HG02852 (cell line): ENCODE measurements around the gene BAX.

Source experiments
- ATAC-seq: cut with Tn5 transposase; IDR thresholded peaks from one replicate; pipeline ENCODE4 v1.9.1; 2021; ENCODE audit warnings: mild to moderate bottlenecking, moderate library complexity; ENCODE audit not compliant: unreplicated experiment

Gene BAX

DNA sequence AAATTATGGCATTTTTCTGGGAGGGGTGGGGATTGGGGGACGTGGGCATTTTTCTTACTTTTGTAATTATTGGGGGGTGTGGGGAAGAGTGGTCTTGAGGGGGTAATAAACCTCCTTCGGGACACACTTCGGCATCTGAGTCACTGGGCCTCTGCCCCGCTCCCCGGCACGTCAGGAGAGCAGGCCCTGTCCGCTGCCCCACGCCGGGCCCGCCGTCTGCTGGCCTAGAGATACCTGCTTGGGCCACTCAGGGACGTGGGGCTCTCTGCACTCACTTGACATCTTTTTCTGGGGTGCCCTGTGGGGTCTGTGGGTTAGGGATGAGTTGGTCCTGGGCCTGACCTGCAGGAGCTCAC, 7.0 kb downstream of the BAX start:
- ATAC-seq, result no peak

DNA sequence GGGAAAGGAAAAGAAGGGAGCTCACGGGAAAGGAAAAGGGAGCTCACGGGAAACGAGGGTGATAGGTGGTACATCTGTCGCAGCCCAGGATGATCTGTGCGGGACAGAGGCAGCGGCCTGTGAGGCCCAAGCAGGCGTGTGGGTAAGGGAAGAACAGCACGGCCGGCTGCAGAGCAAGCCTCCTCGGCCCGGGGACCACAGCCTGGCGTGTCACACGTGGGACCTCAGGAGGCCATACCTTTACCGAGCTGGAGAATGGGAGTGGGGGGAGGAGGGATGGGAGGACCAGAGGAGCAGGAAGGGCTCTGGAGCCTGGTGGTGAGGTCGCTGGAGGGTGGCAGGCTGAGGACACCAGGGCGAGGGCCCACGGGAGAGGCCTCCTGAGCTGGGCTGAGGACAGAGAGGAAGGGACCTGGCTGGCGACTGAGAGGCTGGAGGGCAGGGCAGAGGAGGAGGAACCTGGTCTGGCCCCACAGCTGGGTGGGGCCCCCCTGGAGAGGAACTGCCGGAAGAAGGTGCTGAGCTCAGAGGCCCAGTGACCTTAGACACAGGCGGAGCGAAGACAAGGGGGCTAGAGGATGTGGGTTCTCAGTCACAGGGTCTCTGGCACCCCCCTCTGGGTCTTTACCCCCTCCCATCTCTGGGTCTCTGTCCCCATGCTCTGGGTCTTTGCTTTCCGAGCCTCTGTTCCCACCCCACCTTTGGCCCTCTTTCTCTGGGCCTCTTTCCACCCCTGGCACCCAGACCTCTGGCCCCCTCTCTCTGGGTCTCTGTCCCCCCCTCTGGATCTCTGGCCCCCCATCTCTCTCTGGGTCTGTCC, 7.6 kb downstream of the BAX start:
- ATAC-seq, result peak; percentile 35

DNA sequence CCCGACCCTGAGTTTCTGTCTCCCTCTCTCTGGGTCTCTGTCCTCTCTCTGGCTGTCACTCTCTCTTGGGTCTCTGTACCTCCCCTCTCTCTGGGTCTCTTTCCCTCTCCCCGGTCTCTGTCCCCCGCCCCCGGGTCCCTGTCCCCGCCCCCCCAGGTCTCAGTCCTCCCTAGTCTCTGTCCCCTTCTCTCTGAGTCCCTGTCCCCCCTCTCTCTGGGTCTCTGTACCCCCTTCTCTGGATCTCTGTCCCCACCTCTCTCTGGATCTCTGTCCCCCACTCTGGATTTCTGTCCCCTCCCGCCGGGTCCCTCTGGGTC, 8.1 kb downstream of the BAX start:
- no peak for ATAC-seq

DNA sequence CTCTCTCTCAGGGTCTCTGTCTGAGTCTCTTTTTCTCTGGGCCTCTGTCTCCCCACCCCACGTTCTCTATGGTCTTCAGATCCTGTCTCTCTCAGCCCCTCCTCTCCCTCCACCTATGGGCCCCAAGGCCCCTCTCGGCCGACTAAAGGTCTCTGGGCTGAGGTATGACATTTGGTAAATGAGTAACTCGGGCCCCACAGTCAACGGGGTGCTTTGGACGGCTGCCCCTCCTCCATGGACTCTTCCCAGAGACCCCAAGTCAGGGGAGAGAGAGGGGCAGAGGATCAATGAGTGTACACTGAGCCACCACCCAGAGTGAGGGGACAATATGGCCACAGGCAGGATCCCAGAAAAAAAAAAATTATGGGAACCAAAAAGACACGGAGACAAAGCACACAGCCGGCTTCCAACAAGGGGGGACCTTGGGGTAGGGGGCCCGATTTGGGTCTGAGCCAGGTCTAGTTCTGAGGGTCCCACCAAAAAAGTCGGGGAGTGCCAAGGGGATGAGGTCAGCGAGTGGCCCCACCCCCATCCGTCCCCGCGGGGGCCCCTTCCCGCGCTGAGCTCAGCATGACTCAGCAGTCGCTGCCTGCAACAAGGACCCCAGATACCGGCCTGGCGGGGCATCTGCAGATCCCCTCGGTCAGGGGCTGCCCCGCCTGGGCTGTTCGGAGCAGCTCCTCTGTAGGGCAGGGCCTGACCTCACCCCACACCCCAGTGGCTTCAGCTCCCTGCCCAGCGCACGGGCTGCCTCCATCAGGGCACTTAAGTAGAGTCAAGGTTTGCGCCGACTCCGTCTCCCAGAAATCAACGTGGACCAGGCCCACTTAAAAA, 8.9 kb downstream of the BAX start:
- ATAC-seq, result no peak

DNA sequence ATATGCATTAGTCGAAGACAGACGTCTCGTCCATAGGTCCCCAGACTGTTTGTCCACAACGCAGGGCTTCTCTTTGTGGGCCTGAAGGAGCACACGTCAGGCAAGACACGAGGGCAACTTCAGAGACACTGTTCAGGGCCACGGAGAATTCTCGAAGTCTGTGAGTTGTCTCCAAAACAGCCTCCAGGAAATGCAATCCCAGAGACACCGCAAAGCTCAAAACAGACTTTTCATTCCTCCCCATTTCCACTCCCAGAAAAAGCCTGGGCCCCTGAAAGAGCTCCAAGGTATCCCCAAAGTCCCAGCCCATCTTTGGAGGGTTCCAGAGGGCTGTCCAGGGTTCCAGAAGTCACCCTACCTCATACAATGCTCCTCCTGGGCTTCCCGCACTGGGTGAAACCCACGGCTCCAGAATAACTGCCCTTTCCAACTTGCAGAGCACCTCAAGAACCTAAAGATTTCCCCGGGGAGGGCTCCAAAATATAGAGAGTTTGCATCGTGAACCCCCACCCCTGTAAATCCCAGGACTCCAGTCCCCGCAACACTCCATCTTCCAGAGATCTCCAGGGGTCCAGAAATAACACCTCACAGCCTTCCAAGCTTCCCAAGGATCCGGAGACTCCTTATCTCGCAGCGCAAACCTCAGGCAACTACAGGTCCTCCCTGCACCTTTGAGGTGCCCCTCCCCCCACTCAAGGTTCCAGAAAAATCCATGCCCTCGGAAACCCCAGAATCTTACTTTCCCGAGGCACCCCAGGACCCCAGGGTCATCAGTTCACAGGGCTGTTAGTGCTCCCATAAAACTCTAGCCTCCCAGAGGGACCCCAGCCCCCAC, 9.7 kb downstream of the BAX start:
- no peak for ATAC-seq

DNA sequence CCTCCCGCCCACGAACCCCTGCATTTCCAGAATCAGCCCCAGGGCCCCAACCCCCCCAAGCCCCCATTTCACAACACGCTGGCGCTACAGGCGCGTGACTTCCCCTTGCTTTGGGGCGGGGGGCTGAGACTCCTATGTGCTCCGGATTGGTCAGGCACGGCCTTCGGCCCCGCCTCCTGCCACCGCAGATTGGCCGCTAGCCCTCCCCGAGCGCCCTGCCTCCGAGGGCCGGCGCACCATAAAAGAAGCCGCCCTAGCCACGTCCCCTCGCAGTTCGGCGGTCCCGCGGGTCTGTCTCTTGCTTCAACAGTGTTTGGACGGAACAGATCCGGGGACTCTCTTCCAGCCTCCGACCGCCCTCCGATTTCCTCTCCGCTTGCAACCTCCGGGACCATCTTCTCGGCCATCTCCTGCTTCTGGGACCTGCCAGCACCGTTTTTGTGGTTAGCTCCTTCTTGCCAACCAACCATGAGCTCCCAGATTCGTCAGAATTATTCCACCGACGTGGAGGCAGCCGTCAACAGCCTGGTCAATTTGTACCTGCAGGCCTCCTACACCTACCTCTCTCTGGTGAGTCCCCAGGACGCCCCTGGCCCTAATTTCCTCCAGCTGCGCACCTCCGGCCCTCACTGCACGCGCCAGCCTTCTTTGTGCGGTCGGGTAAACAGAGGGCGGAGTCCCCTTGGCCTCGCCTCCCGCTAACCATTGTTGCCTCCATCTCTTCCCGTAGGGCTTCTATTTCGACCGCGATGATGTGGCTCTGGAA, 10.5 kb downstream of the BAX start, which contains the start of gene FTL:
Gene FTL, plus strand, starts transcription at position 270 of the 766 bp plus-strand sequence. Its CDS starts 199 bp downstream, at position 469.
- peak; percentile 54 for ATAC-seq

DNA sequence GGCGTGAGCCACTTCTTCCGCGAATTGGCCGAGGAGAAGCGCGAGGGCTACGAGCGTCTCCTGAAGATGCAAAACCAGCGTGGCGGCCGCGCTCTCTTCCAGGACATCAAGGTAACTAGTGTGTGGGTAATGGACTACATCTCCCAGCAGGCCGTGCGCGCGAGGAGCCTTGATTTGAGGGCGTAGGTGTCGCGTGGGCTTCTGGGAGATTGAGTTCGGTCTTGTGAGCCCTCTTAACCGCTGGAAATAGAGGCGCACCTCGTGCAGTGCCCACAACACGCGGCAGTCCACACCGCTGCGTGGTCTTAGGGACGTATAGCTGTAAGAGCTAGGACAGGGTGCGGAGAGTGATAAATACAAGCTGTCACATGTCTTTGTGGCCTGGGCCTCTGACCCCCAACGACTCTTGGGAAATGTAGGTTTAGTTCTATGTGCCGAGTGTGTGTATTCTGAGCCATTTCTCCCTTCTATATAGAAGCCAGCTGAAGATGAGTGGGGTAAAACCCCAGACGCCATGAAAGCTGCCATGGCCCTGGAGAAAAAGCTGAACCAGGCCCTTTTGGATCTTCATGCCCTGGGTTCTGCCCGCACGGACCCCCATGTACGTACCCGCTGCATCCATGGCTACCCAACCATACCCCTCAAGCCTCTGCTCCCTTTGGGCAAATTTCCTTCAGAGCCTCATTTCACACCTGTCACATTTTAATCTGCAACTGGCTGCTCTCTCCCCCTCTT, 11.3 kb downstream of the BAX start:
- ATAC-seq, result peak; percentile 27

DNA sequence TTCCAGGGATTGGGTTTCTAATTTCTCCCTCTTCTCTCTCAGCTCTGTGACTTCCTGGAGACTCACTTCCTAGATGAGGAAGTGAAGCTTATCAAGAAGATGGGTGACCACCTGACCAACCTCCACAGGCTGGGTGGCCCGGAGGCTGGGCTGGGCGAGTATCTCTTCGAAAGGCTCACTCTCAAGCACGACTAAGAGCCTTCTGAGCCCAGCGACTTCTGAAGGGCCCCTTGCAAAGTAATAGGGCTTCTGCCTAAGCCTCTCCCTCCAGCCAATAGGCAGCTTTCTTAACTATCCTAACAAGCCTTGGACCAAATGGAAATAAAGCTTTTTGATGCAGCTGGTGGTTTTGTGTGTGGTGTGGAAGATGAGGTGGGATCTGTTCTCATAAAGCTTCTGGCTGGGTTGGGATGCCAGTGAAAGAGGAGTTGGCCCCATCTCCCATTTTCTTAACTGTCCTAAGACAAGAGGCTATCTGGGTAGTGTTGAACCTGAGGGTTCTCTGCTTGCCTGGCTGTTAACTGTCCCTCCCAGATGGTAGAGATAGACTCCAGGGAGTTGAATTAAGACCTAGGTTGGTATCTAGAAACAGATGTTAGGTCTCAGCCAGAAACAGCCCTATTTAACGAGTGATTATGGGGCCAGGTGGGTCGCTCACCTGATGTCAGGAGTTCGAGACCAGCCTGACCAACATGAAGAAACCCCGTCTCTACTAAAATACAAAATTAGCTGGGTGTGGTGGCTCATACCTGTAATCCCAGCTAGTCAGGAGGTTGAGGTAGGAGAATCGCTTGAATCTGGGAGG, 12.1 kb downstream of the BAX start:
- no peak for ATAC-seq

DNA sequence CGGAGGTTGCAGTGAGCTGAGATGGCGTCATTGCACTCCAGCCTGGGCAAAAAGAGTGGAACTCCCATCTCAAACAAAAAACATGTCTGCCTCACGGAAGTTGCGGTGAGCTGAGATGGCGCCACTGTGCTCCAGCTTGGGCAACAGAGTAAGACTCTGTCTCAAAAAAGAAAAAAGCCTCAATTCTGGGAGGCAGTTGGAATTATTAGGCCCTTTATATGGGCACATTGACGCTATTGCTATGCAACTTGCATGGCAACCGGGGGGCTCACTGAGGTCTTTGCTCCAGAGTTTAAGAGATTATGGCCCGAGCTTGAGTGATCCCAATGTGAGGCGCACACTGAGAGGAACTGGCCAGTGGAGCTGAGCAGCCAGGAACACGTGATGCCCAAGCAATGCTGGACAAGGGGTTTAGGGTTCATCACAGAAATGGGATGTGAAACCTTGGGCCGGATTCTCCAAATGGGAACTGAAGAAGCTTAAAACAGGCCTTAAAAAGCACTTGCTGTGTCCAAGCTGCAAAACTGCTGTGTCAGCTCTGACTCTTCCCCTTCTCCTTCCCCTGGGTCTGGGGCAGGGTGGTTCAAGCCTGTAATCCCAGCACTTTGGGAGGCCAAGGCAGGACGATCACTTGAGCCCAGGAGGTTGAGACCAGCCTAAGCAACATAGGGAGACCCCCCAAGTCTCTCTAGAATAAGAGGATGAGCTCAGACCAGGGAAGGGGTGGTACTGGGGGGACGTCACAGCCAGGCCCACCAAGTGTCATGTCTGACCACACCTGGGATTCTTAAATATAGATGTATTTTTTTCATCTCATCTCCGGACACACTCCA, 12.9 kb downstream of the BAX start:
- ATAC-seq, result no peak

DNA sequence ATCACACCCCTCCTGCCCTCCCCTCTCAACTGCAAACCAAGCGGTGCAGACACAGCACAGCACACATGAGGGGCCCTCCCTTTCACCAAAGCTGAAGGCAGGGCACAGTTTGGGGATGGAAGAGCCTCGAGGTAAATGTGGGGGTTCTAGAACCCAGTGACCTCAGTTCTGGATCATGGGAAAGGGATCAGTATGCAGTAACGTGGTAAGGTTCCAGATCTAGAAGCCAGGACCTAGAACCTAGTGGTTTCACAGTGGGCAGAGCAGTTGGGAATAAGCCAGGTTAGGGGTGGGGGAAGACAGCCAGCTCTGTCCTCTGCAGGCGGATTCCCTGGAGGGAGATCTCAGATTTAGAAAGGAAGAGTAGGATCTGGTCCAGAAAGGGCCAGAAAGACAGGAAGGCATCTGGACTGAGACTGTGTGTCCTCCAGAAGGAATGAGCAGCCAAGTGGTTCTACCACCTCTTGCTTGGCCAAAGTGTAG, 13.5 kb downstream of the BAX start:
- ATAC-seq, result no peak

DNA sequence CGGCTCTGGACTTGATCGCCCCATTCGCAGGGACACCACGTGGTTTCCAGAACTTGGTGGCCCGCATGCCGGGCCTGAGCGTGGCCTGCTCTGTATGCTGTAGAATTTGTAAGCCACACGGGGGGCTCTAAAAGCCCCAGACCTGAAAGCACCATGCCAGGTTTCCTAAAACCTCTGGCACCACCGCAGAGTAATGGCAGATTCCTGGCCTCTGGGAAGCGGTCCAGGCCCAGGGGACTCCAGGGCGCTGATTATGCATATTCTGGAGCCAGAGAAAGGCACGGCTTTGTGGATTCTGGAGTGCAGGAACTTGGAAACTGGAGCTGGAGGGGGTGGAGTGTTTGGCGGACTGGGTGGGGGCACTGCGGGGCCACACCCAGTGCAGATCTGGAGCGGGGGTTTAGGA, 14.1 kb downstream of the BAX start:
- ATAC-seq, result no peak

DNA sequence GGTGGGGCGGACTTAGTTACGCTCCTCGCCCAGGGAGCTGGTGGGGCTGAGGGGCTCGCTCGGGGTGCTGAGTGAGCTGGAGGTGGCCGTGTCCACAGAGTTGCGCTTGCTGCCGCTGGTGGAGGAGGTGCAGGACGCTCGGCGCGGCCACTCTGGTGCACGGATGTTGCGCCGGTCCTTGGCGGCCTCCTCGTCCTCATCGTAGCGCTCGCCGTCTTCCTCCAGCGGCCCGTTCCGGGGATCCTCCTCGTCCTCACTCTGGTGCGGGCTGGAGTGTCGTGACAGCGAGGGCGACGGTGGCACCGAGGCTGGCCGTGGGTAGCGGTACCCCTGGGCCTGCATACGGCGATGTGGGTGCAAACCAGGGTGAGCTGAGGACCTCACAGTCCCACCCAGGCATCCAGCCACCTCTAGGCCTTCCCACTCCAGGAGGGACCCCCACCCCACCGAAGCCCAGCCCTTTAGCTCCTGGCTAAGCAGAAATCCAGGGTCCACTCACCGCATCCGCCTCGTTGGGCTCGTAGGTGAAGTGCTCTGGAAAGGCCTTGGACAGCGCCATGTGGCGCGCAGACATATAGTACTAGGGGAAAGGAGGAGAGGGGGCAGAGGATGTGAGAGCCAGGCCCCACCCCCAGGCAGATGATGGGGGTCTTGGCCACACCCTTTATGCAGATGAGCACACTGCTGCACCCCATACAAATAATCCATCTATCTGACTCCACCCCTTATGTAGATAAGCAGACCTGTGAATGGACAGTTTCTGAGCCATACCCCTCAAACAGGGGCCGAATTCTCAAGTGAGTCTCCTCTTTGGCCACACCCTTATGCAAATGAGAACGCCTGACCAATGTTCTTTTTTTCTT, 14.8 kb downstream of the BAX start:
- ATAC-seq, result no peak

DNA sequence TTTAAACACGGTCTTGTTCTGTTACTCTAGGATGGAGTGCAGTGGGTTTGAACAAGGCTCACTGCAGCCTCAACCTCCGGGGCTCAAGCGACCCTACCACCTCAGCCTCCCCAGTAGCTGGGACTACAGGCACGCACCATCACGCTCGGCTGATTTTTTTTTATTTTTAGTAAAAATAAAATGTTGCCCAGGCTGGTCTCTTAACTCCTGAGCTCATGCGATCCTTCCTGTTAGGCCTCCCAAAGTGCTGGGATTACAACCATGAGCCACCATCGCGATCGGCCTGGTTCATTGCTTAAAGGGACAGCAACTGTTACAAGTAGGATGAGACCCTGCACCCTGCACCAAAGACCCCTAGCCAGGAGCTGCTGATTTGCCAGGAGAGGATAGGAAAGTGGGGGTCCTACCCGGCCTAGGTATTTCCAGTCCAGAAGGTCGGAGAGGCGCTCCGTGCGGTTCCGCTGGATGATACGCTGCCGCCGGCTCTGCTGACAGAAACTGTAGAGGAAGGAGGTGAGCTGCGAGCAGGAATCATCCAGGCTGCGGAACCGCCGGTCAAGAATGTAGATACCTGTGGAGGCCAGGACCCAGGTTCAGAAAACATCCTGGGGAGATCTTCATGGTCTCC, 15.6 kb downstream of the BAX start:
- ATAC-seq, result no peak

DNA sequence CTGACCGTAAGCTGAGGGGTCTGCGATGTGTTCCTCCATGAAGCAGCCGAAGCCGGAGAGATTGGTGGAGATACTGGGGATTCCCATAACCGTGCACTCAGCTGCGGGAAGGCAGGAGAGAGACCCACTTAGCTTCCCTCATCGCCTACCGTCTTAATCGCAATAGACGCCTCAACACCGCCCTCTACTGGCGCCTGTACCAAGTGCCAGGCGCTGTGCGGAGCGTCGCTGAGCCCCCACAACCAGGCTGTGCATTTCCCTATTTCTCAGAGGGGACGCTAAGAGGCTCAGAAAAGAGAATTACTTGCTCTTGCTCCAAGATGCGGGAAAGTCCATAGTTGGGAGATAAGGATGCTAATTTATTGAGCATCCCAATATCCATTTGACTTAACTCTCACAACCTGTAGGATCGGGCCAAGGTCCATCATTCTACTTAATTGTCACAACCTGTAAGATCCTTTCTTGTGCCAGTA, 16.3 kb downstream of the BAX start:
- ATAC-seq, result no peak

DNA sequence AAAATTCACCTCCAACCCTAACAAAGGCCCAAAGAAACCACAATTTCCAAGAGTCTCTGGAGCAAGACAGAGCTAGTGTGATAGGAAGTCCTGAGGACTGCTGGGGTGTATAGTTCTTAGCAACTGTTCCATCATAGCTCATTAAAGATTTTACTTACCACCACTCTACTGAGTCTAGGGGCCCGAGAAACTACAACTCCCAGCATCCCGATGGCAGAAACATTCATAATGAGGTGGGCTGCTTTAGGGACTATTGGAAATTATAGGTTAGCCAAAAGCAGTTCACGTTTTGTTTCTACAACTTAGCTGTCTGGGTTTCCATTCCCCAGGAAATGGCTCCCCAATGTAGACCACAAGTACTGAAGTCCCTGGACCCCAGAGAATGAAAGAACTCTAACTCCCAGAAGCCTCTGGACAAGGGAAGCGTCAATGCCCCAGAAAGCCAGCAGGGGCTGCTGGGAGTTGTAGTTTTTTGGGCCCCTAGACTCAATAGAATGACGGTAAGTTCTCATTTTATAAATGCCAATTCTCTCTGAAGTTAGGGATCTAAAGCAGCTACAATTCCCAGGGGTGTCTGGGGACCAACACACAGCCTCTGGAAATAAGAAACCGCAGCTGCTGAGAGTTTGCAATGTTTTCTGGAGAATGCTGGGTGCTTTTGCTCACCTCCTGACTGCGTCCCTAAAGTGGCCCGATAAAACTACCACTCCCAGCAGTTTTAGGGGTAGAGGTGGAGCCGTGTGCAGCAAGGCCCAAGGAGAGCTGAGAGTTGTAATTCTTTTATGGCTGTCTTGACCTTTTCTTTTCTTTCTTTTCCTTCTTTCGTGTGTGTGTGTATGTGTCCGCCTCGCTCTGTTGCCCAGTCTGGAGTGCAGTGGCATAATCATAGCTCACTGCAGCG, 21.5 kb downstream of the BAX start:
- no peak for ATAC-seq

DNA sequence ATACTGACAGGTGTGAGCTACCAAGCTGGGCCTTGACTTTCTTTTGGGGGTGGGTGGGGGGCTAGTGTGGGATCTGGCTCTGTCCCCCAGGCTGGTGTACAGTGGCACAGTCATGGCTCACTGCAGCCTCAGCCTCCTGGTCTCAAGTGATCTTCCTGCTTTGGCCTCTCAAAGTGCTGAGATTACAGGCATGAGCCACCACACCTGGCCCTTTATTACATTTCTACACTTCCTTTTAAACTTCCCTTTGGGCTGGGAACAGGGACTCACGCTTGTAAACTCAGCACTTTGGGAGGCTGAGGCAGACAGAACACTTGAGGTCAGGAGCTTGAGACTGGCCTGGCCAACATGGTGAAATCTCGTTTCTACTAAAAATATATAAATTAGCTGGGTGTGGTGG, 22.4 kb downstream of the BAX start:
- ATAC-seq, result no peak
